ENCODE results near the gene EMC8. TPM values are rescaled to one million over a fixed set of nuclear protein-coding genes. Genes with fewer than 3 reads are reported as not detected.

Gene EMC8
- total and polyA plus RNA-seq, 2 experiments from 2014 or later, result 51.1 to 69.4 TPM

DNA sequence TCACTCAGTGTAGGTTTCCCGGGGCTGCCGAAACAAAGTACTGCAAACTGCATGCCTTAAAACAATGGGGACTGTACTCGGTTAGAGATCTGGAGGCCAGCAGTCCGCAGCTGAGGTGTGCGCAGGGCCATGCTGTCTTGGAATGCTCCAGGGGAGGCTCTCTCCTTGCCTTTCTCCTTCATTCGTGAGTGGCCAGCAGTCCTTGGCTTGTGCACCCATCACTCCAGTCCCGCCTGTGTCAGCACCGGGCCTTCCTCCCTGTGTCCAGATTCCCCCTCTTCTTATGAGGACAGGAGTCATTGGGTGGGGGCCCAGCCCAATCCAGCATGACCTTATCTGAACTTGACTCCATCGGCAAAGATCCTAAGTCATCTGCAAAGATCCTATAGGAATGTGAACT is 43.5 kb upstream of the EMC8 start (continued):
- TF ChIP-seq ETS1 (IDR thresholded peaks at IDR 0.05) (no peak), POLR2AphosphoS5 (IDR thresholded peaks at IDR 0.05; ENCODE audit: low read depth) (no peak), JUNB (IDR thresholded peaks at IDR 0.05; ENCODE audit: unreplicated experiment) (no peak), CREB1 (CRISPR knock-in tag; IDR thresholded peaks at IDR 0.05; ENCODE audit: low read depth) (no peak)

- Histone ChIP-seq H3K27ac (ENCODE audit: low read depth) (no peak overlapping the region), H4K20me1 (replicated peaks; ENCODE audit: insufficient read depth) (no peaks in the 10 kb centered on the region), H3K79me2 (replicated peaks; ENCODE audit: insufficient read depth) (no peaks in the 10 kb centered on the region), H3K27me3 (ENCODE audit: insufficient read depth) (no peaks in the 10 kb centered on the region), H3K4me3 (no peak overlapping the region), H3K9me2 (ENCODE audit: insufficient read depth) (no peaks in the 10 kb centered on the region), H3K4me1 (ENCODE audit: insufficient read depth) (no peaks in the 10 kb centered on the region), H3K36me3 (ENCODE audit: insufficient read depth) (no peaks in the 10 kb centered on the region), H3F3A (replicated peaks; ENCODE audit: low read depth) (no peaks in the 10 kb centered on the region), H3K4me2 (no peak overlapping the region), H2AFZ (no peak overlapping the region)
- no peak for ATAC-seq
- Mint-ChIP-seq H3K36me3 (ENCODE audit: low read depth) (no peaks in the 10 kb centered on the region), H3K9me3 (no peaks in the 10 kb centered on the region; the same call in 1 of the 3 replicates), H3K27ac (no peak overlapping the region), H3K4me1 (no peaks in the 10 kb centered on the region; the same call in 2 of the 3 replicates), H3K27me3 (ENCODE audit: insufficient read depth, low read depth, poor library complexity) (peaks cover 11% of the 10 kb centered on the region), H3K4me3 (no peak overlapping the region)
- DNase-seq (ENCODE audit: low spot score), result no peak
- no peak for TF ChIP-seq EZH2phosphoT487 (IDR thresholded peaks at IDR 0.05; ENCODE audit: unreplicated experiment)
- TF ChIP-seq JUNB (IDR thresholded peaks at IDR 0.05; ENCODE audit: unreplicated experiment), result no peak
- TF ChIP-seq EZH2 (IDR thresholded peaks at IDR 0.05; ENCODE audit: low read depth, unreplicated experiment), result no peak
- no peak for TF ChIP-seq POLR2AphosphoS5 (IDR thresholded peaks at IDR 0.05; ENCODE audit: low read depth)
- TF ChIP-seq, protein P1, sequence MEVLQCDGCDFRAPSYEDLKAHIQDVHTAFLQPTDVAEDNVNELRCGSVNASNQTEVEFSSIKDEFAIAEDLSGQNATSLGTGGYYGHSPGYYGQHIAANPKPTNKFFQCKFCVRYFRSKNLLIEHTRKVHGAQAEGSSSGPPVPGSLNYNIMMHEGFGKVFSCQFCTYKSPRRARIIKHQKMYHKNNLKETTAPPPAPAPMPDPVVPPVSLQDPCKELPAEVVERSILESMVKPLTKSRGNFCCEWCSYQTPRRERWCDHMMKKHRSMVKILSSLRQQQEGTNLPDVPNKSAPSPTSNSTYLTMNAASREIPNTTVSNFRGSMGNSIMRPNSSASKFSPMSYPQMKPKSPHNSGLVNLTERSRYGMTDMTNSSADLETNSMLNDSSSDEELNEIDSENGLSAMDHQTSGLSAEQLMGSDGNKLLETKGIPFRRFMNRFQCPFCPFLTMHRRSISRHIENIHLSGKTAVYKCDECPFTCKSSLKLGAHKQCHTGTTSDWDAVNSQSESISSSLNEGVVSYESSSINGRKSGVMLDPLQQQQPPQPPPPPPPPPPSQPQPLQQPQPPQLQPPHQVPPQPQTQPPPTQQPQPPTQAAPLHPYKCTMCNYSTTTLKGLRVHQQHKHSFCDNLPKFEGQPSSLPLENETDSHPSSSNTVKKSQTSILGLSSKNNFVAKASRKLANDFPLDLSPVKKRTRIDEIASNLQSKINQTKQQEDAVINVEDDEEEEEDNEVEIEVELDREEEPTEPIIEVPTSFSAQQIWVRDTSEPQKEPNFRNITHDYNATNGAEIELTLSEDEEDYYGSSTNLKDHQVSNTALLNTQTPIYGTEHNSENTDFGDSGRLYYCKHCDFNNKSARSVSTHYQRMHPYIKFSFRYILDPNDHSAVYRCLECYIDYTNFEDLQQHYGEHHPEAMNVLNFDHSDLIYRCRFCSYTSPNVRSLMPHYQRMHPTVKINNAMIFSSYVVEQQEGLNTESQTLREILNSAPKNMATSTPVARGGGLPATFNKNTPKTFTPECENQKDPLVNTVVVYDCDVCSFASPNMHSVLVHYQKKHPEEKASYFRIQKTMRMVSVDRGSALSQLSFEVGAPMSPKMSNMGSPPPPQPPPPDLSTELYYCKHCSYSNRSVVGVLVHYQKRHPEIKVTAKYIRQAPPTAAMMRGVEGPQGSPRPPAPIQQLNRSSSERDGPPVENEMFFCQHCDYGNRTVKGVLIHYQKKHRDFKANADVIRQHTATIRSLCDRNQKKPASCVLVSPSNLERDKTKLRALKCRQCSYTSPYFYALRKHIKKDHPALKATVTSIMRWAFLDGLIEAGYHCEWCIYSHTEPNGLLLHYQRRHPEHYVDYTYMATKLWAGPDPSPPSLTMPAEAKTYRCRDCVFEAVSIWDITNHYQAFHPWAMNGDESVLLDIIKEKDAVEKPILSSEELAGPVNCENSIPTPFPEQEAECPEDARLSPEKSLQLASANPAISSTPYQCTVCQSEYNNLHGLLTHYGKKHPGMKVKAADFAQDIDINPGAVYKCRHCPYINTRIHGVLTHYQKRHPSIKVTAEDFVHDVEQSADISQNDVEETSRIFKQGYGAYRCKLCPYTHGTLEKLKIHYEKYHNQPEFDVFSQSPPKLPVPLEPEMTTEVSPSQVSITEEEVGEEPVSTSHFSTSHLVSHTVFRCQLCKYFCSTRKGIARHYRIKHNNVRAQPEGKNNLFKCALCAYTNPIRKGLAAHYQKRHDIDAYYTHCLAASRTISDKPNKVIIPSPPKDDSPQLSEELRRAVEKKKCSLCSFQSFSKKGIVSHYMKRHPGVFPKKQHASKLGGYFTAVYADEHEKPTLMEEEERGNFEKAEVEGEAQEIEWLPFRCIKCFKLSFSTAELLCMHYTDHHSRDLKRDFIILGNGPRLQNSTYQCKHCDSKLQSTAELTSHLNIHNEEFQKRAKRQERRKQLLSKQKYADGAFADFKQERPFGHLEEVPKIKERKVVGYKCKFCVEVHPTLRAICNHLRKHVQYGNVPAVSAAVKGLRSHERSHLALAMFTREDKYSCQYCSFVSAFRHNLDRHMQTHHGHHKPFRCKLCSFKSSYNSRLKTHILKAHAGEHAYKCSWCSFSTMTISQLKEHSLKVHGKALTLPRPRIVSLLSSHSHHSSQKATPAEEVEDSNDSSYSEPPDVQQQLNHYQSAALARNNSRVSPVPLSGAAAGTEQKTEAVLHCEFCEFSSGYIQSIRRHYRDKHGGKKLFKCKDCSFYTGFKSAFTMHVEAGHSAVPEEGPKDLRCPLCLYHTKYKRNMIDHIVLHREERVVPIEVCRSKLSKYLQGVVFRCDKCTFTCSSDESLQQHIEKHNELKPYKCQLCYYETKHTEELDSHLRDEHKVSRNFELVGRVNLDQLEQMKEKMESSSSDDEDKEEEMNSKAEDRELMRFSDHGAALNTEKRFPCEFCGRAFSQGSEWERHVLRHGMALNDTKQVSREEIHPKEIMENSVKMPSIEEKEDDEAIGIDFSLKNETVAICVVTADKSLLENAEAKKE (CRISPR knock-in tag; IDR thresholded peaks at IDR 0.05), result no peak
- TF ChIP-seq, protein P2, sequence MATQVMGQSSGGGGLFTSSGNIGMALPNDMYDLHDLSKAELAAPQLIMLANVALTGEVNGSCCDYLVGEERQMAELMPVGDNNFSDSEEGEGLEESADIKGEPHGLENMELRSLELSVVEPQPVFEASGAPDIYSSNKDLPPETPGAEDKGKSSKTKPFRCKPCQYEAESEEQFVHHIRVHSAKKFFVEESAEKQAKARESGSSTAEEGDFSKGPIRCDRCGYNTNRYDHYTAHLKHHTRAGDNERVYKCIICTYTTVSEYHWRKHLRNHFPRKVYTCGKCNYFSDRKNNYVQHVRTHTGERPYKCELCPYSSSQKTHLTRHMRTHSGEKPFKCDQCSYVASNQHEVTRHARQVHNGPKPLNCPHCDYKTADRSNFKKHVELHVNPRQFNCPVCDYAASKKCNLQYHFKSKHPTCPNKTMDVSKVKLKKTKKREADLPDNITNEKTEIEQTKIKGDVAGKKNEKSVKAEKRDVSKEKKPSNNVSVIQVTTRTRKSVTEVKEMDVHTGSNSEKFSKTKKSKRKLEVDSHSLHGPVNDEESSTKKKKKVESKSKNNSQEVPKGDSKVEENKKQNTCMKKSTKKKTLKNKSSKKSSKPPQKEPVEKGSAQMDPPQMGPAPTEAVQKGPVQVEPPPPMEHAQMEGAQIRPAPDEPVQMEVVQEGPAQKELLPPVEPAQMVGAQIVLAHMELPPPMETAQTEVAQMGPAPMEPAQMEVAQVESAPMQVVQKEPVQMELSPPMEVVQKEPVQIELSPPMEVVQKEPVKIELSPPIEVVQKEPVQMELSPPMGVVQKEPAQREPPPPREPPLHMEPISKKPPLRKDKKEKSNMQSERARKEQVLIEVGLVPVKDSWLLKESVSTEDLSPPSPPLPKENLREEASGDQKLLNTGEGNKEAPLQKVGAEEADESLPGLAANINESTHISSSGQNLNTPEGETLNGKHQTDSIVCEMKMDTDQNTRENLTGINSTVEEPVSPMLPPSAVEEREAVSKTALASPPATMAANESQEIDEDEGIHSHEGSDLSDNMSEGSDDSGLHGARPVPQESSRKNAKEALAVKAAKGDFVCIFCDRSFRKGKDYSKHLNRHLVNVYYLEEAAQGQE (IDR thresholded peaks at IDR 0.05; ENCODE audit: unreplicated experiment), result no peak
- no peak for TF ChIP-seq ZNF114 (CRISPR knock-in tag; IDR thresholded peaks at IDR 0.05)
- TF ChIP-seq CREB1 (CRISPR knock-in tag; IDR thresholded peaks at IDR 0.05; ENCODE audit: low read depth), result no peak
- TF ChIP-seq ETS1 (IDR thresholded peaks at IDR 0.05), result no peak
- no peak for TF ChIP-seq CTCF (conservative IDR thresholded peaks at IDR 0.05; ENCODE audit: low read depth in 2 of 2)
- no peak for TF ChIP-seq STAT1 (IDR thresholded peaks at IDR 0.05; ENCODE audit: unreplicated experiment)
These were observed 43.1 kb upstream of the EMC8 start for GRCh38 chr16:85842435-85842834.

All from GM23338 (cell line).